ENCODE measurements around the gene PLEKHJ1. TPM values are rescaled to one million over a fixed set of nuclear protein-coding genes. Genes with fewer than 3 reads are reported as not detected.

PLEKHJ1 gene
- total and polyA plus RNA-seq, 2 of the 13 experiments (the other 11 are each of a cell fraction or from before 2014, with no cell fraction given): 70.5 to 130 TPM

DNA sequence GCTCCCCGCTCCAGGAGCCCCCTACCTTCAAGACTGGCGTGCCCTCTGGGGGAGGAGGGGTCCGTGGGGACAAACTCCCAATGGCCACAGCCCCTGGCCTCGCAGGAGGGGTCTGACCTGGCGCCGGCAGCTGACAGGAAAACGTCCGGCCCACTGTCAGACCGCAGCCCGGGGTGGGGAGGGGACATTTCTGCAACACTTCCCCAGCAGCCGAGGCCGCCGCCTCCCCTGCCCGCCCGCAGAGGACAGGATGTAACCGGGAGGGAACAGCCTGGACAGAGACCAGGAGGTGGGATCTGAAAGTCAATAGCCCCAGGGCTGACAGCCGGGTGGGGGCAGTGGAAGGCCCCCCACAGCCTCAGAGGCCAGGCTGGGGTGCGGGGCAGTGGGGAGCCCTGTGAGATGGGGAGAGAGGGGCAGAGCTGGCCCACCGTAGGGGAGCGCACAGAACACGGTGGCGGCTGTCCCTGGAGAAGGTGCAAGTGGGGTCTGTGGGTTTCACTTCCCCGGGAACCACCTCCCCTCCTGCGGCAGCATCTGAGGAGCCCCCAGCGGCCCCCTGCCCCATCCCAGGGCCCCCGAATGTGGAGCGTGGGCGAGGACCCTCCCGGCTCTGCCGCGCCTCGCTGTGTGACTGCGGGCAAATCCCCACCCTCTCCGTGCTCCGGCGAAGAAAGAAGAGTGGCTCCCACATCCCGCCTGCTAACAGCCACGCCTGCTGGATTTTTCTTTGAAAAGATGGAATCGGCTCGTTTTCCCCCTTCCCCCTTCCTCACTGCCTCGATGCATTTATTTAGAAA lies 46.1 kb upstream of the PLEKHJ1 start, which contains the start of gene PEAK3 (continued):
- peak; percentile 33 for TF ChIP-seq RBM39 (IDR thresholded peaks at IDR 0.05; ENCODE audit: low read depth, low read length, poor library complexity, severe bottlenecking)
- TF ChIP-seq, protein P1, sequence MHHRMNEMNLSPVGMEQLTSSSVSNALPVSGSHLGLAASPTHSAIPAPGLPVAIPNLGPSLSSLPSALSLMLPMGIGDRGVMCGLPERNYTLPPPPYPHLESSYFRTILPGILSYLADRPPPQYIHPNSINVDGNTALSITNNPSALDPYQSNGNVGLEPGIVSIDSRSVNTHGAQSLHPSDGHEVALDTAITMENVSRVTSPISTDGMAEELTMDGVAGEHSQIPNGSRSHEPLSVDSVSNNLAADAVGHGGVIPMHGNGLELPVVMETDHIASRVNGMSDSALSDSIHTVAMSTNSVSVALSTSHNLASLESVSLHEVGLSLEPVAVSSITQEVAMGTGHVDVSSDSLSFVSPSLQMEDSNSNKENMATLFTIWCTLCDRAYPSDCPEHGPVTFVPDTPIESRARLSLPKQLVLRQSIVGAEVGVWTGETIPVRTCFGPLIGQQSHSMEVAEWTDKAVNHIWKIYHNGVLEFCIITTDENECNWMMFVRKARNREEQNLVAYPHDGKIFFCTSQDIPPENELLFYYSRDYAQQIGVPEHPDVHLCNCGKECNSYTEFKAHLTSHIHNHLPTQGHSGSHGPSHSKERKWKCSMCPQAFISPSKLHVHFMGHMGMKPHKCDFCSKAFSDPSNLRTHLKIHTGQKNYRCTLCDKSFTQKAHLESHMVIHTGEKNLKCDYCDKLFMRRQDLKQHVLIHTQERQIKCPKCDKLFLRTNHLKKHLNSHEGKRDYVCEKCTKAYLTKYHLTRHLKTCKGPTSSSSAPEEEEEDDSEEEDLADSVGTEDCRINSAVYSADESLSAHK (CRISPR knock-in tag; IDR thresholded peaks at IDR 0.05; ENCODE audit: borderline replicate concordance): no peak
- TF ChIP-seq, protein P2, sequence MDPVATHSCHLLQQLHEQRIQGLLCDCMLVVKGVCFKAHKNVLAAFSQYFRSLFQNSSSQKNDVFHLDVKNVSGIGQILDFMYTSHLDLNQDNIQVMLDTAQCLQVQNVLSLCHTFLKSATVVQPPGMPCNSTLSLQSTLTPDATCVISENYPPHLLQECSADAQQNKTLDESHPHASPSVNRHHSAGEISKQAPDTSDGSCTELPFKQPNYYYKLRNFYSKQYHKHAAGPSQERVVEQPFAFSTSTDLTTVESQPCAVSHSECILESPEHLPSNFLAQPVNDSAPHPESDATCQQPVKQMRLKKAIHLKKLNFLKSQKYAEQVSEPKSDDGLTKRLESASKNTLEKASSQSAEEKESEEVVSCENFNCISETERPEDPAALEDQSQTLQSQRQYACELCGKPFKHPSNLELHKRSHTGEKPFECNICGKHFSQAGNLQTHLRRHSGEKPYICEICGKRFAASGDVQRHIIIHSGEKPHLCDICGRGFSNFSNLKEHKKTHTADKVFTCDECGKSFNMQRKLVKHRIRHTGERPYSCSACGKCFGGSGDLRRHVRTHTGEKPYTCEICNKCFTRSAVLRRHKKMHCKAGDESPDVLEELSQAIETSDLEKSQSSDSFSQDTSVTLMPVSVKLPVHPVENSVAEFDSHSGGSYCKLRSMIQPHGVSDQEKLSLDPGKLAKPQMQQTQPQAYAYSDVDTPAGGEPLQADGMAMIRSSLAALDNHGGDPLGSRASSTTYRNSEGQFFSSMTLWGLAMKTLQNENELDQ (CRISPR knock-in tag; IDR thresholded peaks at IDR 0.05; ENCODE audit: borderline replicate concordance): no peak
- TF ChIP-seq, protein P3, sequence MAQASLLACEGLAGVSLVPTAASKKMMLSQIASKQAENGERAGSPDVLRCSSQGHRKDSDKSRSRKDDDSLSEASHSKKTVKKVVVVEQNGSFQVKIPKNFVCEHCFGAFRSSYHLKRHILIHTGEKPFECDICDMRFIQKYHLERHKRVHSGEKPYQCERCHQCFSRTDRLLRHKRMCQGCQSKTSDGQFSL (CRISPR knock-in tag; IDR thresholded peaks at IDR 0.05): no peak
- TF ChIP-seq, protein P4, sequence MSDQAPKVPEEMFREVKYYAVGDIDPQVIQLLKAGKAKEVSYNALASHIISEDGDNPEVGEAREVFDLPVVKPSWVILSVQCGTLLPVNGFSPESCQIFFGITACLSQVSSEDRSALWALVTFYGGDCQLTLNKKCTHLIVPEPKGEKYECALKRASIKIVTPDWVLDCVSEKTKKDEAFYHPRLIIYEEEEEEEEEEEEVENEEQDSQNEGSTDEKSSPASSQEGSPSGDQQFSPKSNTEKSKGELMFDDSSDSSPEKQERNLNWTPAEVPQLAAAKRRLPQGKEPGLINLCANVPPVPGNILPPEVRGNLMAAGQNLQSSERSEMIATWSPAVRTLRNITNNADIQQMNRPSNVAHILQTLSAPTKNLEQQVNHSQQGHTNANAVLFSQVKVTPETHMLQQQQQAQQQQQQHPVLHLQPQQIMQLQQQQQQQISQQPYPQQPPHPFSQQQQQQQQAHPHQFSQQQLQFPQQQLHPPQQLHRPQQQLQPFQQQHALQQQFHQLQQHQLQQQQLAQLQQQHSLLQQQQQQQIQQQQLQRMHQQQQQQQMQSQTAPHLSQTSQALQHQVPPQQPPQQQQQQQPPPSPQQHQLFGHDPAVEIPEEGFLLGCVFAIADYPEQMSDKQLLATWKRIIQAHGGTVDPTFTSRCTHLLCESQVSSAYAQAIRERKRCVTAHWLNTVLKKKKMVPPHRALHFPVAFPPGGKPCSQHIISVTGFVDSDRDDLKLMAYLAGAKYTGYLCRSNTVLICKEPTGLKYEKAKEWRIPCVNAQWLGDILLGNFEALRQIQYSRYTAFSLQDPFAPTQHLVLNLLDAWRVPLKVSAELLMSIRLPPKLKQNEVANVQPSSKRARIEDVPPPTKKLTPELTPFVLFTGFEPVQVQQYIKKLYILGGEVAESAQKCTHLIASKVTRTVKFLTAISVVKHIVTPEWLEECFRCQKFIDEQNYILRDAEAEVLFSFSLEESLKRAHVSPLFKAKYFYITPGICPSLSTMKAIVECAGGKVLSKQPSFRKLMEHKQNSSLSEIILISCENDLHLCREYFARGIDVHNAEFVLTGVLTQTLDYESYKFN (CRISPR knock-in tag; conservative IDR thresholded peaks at IDR 0.05): 0 out of 2 replicates have a peak, but pooled peaks have one; percentile 28
- no peak for TF ChIP-seq FOXC1 (CRISPR knock-in tag; IDR thresholded peaks at IDR 0.05; ENCODE audit: borderline replicate concordance)
- TF ChIP-seq ZNF891 (CRISPR knock-in tag; IDR thresholded peaks at IDR 0.05): no peak
- TF ChIP-seq, protein P5, sequence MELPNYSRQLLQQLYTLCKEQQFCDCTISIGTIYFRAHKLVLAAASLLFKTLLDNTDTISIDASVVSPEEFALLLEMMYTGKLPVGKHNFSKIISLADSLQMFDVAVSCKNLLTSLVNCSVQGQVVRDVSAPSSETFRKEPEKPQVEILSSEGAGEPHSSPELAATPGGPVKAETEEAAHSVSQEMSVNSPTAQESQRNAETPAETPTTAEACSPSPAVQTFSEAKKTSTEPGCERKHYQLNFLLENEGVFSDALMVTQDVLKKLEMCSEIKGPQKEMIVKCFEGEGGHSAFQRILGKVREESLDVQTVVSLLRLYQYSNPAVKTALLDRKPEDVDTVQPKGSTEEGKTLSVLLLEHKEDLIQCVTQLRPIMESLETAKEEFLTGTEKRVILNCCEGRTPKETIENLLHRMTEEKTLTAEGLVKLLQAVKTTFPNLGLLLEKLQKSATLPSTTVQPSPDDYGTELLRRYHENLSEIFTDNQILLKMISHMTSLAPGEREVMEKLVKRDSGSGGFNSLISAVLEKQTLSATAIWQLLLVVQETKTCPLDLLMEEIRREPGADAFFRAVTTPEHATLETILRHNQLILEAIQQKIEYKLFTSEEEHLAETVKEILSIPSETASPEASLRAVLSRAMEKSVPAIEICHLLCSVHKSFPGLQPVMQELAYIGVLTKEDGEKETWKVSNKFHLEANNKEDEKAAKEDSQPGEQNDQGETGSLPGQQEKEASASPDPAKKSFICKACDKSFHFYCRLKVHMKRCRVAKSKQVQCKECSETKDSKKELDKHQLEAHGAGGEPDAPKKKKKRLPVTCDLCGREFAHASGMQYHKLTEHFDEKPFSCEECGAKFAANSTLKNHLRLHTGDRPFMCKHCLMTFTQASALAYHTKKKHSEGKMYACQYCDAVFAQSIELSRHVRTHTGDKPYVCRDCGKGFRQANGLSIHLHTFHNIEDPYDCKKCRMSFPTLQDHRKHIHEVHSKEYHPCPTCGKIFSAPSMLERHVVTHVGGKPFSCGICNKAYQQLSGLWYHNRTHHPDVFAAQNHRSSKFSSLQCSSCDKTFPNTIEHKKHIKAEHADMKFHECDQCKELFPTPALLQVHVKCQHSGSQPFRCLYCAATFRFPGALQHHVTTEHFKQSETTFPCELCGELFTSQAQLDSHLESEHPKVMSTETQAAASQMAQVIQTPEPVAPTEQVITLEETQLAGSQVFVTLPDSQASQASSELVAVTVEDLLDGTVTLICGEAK (IDR thresholded peaks at IDR 0.05): no peak
- TF ChIP-seq, protein P5 (CRISPR knock-in tag; IDR thresholded peaks at IDR 0.05): no peak
